Iris pigment epithelial cell (primary cell): ENCODE data around the gene VIPAS39.
A peak's percentile ranks its signal among the peaks of the same experiment; 100 is the strongest.

Source experiments
- DNase-seq: peaks from one replicate; pipeline ENCODE4 v3.0.0-alpha.2; 2011; ENCODE audit warnings: low read depth

The VIPAS39 gene

DNA sequence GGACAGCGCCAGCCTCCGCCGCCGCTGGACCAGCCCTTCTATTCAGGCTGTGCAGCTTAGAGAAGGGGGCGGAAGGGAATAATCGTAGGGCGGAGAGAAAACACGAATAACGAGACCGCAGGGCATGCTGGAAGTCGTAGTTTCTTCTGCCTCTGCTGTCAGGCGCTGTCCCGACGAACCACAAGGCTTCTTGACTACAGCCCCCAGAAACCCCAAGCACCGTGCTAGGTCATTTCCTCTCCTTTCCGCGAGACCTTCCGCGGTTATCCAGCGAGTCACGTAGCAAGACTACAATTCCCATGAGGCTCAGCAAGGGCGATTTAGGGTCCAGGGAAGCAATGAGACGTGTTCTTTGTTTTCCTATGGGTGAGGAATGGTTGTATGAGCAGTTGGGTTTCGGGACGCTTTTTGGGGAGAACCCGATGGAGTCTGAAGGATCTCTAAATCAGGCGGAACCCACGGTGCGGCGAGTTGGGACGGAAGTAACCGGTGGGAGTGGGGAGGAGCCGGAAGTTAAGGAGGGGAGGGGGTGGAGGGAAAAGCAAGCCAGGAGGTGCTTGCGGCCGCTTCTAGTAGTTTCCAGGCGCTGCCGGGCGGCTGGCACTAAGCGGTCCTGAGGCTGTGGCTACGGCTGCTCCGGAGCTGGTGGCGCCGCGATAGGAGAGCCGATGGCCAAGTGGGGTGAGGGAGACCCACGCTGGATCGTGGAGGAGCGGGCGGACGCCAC is at the start of gene VIPAS39, which contains the start of gene AHSA1:
Gene VIPAS39, minus strand, starts transcription at position 80 of the 727 bp plus-strand sequence. CDS start 3,499 bp downstream, outside the sequence.
Gene AHSA1, plus strand, starts transcription at position 572 of the 727 bp plus-strand sequence. Its CDS starts 97 bp downstream, at position 669.
- DNase-seq: peak; percentile 100

DNA sequence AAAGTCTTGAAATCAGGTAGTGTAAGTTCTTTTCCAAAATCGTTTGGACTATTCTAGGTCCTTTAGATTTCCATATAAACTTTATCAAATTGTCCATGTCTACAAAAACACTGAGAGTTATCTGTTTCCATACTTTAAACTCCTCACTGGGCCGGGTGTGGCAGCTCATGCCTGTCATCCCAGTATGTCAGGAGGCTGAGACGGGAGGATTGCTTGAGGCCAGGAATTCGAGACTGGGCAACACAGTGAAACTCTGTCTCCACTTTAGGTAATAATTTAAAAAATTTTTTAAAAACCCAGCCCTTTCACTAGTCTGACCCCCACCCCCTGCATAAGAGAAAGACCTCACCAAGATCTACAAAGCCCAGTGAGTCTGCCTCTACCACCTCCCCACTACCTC is 47.6 kb upstream of the VIPAS39 start:
- DNase-seq: no peak

DNA sequence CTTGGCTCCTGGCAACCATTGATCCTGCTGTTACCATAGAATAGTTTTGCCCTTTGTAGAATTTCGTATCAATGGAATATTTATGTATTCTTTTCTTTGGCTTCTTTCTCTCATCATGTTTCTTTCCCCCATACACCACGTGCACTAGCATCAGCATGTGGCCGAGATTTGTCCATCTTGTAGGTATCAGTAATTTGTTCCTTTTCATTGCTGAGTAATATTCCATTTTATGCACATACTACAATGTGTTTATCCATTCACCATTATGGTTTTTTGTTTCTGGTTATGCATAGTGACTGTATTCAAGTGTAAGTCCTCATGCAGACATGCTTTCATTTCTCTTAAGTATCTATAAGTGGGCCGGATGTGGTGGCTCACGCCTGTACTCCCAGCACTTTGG is 45.7 kb upstream of the VIPAS39 start:
- DNase-seq: no peak

DNA sequence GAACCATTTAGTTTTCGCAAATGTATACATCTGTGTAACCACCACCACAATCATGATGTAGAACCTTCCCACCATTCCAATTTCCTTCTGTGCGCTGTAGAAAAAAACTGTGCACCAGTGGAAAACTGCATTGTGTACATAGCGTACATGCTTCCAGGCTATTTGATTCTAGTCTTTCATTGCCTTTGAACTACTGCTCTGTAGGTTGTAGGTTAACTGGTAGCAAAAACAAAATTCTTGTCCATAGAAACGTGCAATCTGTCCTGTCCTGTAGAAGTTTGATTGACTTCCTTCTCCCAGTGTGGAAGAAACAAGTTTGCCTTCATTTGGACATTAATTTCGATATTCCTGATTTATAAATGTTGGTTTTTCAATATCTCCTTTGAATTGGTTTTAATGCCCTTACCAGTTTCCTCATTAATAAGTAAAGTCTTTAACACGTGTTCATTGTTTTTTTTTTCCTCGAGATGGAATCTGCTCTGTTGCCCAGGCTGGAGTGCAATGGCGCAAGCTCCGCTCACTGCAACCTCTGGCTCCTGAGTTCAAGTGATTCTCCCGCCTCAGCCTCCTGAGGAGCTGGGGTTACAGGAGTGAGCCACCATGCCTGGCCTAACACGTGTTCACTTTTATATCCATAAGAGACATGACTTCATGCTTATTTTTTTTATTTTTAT is 44.8 kb upstream of the VIPAS39 start:
- DNase-seq: no peak

DNA sequence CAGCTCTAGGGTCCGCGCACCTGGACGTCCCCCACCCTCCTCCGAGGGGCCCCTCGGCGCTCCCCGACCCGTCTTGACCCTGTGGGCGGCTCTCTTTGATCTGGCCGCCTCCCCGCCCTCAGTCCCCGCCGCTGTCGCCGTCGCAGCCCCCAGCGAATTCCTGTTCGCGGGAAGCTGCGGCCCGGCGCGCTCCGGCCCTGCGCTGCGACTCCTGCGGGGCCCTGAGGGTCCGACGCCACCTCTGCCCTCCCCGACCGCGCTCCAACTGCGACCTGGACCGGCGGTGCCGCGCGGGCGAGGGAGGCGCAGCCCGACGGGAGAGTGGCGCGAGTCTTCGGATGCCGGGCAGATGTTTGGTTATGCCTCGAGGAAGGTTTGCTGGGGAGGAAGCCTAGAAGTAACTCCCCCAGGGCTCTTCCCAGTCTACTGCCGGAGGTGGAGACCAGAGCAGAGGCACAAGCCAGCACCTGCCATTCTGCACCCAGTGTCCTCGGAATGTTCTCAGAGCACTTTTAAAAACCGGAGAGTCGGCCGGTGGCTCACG is 41.7 kb upstream of the VIPAS39 start:
- DNase-seq: no peak

DNA sequence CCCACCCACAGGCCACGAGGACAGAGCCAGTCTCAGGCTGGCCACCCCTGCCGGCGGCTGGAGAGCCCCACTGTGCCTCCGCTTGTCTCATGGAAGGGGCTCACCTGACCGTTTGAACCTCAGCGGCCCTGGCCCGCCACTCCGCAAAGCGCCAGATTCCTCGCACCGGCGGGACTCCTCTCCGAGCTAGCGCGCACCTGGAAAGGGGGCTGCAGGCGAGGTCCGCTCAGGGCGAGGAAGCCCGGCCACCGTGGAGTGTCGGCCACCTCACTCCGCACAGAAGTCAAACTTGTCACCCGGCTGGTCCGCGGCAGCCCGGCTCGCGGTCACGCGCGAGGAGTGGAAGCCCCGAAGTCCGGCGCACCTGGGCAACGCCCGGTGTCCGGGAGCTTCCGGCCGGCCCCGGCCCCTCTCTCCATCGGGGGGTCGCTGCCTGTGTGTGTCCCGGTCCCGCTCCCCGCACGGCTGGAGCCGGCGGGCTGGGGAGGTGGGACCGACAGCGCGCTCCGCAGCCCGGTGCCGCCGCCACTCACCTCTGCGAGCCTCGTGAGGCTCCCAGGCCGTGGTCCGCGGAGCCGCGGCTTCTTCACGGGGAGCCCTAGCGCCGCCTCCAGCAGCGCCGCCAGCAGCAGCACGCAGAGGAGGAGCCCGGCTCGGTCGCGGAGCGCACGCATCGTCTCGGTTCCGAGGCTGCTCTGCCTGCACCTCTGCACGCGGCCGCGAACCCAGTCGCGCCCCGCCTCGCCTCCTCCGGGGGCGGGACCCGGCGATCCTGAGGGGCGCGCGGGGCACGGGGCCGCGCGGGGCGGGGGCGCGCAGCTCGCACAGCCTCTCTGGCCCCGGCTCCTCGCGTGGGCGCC is 40.9 kb upstream of the VIPAS39 start, which contains the start of gene ISM2:
Gene ISM2, minus strand, starts transcription at position 697 of the 860 bp plus-strand sequence. Its CDS starts 23 bp downstream, at position 674.
- peak; percentile 39 for DNase-seq

DNA sequence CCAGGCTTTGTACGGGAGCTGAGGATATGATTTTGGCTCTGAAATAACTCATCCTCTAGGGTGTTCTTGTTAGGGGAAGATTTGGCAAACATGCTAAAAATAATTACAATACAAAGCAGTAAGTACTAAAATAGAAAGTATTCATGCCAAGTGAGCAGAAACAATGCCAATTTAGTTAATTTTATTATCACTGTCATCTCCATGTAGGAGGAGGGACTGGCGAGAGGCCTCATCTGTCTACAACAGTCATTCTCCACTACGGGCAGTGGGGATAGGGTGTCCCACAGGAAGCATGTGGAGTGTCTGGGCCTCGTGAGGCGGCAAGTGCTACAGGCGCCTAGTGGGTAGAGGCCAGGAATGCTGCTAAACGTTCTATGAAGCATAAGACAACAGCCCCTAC is 37.9 kb upstream of the VIPAS39 start:
- DNase-seq: no peak

DNA sequence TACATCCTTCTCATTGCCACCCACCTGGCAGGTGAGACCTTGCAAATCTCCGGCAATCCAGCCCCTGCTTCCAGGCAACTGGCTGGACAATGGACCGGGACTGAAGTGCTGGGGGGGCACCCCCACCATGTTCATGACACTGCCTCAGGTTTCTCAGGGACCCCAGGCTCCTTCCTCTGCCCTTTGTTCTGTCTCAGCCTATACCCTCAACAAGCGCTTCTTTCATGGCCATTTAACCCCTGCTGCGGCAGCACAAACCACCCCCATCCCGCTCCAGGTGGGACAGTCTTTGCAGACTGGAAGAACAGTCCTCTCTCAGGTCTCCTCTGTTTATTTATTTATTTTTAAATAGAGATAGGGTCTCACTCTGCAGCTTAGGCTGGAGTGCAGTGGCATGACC is 33.7 kb upstream of the VIPAS39 start:
- no peak for DNase-seq

DNA sequence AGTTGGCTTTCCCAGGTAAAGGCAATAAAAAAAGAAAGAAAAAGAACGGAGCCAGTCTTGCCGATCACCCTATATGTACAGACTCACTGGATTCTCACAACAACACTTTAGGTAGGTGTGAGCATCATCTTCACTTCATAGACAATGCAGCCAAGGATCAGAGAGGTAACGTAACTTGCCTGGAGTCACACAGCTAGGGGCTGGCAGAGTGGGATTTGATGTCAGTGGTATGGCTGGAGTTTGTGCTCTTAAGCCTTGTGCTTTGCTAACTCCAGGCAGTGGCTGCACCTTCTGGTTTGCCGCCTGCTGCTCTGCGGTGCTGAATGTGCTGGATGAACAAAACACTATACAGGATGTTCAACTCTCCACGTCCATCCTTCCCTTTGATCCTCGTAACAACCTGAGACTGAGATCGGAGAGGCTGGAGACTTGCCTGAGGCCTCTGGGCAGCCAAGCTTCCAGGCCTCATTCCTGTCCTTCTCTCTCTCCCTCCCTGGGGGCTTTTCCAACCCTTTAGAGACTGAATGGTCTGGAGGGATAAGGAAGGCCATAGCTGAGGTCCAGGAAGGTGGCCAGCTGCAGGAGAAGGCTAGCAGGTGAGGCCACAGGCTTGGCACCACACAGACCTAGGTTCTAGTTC is 33.1 kb upstream of the VIPAS39 start:
- no peak for DNase-seq

DNA sequence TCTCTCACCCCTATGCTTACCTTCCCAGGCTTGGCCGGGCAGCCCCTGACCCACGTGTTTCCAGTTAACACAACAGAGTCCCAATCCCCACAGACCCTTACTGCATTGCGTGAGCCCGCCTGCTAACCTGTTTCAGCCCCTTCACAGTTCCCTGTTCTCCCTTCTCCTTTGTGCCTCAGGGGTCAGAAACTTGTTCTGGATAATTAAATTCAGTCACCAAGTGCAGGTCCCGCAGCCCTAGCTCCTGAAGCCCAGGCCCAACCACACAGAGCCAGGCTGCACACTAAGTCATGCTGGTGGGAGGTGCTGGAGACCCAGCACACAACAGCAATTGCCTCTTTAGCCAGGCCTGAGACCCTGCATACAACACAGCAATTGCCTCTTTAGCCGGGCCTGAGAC is 31.6 kb upstream of the VIPAS39 start:
- DNase-seq: no peak

DNA sequence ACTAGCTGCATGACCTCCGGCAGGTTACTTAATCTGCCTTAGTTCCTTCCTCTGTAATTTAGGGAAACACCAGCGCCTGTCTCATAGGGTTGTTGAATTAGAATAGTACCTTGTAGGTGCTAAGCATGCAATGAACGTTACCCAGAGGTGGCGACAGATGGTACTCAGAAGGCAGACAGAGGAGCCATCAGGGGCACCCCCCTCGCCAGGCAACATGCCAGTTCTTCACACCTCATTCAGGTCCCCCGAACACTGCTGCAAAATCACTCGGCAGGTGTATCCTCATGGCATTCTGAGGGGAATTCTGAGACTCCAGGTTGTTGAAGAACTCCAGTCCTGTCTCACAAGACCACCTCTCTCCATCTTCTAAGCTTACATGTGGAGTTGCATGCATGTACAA is 31.2 kb upstream of the VIPAS39 start:
- DNase-seq: no peak

DNA sequence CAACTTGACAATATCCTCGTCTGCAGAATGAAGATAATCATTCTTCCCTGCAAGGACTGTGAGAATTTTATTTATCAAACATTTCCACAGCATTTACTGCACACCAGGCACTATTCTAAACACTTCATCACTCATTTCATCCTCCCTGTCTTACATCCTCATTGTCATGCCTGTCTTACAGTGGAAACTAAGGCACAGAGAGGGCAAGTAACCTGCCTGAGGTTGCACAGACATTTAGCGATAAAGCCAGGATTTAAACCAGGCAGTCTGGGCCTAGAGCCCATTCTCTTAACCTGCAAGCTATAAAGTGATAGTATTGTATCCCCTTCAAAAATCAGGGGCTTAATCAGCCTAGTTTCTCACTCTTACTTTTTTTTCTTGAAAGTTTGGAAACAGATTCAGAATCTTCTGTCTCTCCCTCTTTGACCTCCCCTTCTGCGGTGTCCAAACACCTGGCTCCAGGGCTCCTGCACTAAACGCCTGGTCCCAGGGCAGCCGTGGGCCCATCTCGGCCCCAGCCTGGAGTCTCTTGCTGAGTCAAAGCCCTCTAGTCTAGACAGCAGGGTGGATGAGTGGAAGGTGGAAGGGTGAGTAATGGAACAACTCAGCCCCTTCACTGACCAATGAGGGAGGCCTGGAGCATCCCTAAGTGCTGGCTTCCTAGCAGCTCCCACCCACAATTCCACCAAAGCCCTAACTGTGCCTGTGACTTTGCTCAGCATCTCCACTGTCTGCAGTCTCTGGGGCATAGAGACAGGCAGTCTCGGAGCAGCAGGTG is 28.7 kb upstream of the VIPAS39 start:
- DNase-seq: peak; percentile 85

DNA sequence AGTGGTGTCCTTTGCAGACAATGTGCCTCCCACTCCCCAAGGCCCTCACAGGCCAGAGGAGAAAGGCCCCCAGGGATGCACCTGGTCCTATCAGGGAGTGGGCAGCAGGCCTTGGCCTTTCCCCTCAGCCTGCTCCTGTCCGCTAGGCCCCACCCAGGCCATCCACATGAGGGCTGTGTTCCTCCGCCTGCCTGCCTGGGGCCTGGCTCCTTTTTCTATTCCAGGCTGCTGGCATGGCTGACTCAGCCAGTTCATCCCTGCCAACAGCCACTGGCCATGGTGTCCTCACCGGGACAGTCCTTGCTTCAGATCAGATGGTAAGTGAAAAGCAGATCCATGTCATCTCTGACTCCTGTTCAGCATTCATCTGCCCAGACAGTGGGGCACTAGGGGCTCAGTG is 27.9 kb upstream of the VIPAS39 start:
- no peak for DNase-seq

DNA sequence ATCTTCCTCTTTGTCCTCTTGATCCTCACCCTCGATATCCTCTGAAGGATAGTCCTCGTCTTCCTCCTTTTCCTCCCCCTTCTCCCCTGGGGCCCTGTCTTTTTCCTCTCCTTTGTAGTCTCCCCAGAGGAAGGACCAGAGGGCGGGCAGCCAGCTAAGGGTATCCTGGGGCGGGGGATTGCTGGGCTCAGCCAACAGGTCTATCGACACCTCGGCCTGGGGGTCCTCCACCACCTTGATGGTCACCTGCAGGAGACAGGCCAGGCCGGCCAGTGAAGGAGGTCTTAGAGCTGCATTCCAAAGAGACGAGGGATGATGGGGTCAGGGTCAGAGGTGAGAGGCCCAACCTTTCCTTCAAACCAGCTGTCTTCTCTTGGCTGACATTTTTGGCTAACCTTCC is 25.0 kb upstream of the VIPAS39 start:
- no peak for DNase-seq

DNA sequence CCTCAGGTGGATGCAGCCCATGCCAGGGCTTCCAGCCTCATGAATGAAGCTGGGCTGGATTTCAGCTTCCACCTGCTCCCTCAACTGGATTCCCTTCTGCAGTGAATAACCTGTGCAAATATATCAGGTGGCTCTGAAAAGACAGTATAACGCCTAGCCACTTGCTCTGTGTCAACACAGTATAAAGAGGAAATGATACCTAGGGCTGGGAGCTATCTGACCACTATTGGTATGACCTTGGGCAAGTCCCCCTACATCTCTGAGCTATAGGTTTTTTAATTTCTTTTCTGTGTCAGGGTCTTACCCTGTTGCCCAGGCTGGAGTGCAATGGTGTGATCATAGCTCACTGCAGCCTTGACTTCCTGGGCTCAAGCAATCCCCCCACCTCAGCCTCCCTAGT is 21.4 kb upstream of the VIPAS39 start:
- no peak for DNase-seq

DNA sequence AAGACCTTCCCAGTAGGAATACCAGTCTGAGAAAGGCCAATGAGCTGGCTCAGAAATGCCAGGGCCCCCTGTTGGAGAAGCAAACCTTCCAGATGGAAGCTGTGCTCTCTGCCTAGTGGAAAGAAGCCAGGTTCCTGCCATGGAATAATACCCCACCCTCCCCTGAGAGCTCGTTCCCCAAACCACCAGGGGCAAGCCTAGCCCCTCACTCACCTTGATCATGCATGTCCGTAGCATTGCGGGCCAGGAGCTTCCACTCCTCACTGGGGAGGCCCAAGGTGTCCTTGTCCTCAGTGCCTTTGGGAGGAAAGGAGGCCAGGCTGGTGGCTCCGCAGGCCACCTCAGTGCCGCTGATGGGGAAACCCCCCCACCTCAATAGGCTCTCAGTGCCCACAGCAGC is 20.6 kb upstream of the VIPAS39 start:
- DNase-seq: no peak

DNA sequence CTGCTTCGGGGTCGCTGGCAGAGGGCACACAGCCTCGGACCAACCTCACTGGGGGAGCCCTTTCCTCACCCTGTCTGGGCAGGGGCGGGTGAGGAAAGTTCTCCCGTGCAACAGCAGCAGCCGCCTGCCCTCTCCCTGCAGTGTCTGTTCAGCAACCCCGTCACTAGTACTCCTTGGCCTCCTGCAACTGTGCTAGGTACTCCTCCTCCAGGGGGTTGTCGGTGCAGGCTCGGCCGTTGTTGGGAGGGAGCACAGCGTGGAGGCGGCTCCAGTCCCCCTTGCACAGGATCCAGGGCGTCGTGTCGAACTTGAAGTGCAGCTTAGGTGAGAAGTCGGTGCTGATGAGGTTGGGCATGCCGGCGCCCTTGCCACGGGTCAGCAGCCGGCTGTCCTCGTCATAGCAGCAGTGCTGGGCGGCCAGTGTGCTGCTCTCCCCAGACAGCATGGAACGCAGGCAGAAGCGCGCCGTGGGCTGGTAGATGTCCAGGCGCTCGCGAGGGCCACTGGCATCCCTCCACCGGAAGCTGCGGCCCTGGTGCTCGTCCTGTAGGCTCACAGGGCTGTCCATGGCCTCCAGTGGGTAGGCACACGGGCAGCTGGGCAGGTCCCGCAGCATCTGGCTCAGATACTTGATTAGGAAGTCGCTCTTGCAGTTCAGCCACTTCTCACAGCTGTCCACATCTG is 18.2 kb upstream of the VIPAS39 start:
- DNase-seq: no peak

DNA sequence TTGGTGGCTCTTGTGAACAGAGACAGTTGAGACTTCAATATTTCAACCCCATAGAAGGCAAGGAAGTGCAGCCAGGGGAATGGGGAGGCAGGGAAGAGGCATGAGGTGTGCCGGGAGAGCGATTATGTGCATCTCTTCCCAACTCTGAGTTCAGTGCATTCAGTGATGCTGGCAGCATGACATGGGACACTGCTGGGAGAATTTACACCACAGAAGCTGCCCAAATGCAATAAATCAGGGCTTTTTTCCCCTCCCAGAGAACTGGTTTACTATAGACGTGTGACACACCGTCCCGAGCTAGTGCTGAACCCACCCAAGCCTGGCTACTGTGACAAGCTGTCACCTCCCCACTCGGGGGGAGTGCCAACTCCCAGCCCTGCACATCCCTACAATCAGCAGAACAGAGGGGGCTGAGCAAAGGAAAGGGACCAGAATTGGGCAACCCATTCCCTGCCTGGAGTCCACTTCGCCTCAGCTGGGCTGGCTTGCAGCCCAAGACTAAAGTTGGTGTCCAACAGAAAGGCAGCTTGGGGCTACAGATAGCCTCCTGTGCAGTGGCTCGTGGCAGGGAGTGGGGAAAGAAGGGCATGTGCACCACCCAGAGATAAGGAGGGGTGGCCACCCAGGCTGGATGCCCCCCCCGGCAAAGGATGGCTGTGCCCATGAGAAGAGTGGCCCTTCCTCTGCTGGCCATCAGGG is 17.2 kb upstream of the VIPAS39 start:
- DNase-seq: no peak

DNA sequence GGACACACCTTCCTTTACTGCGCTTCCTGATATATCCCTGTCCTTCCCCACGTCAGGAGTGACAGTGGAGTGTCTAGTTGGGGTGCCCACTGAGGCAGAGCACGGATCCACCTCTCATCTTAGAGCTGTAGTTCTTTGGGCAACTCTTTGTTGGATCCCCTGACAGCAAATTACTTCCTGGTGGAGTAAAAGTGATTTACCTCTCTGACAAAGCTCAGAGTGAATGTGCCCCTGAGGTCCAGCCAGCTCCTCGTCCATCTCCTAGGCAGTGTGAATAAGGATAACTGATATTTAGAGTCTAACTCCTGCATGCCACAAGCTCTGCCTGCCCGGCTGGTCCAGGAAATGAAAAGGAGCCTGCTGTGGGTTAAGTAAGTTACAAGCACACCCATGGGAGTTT is 16.5 kb upstream of the VIPAS39 start:
- no peak for DNase-seq
